SK-N-SH treated with all-trans-retinoic acid at 6 μM for 48 hours (cell line): ENCODE data around the gene SOX30.

Source experiments
- ATAC-seq: fragments of 200-7000 bp; cut with Tn5 transposase; 3 replicates; pipeline ENCODE4 v1.9.1; 2020; ENCODE audit warnings: mild to moderate bottlenecking, moderate library complexity
- ARNTL ChIP-seq: fragments of 450-650 bp; formaldehyde crosslinking; IDR thresholded peaks from 2 replicates; pipeline ENCODE4 v1.5.0; 2020; ENCODE audit warnings: low read depth, mild to moderate bottlenecking, moderate library complexity, borderline replicate concordance
- CSDC2 ChIP-seq: fragments of 250-450 bp; sonication (Bioruptor Pico); IDR thresholded peaks from 2 replicates; pipeline ENCODE4 v1.5.0; 2020; ENCODE audit warnings: mild to moderate bottlenecking, moderate library complexity
- CSRNP3 ChIP-seq: fragments of 250-450 bp; sonication (Bioruptor Pico); IDR thresholded peaks from 2 replicates; pipeline ENCODE4 v1.5.1; 2021; ENCODE audit warnings: mild to moderate bottlenecking, moderate library complexity
- ESRRG ChIP-seq: fragments of 250-450 bp; sonication (Bioruptor Pico); IDR thresholded peaks from 2 replicates; pipeline ENCODE4 v1.6.1; 2021; ENCODE audit warnings: mild to moderate bottlenecking
- GLIS3 ChIP-seq: fragments of 250-450 bp; sonication (Bioruptor Pico); IDR thresholded peaks from 2 replicates; pipeline ENCODE4 v1.5.0; 2020; ENCODE audit warnings: mild to moderate bottlenecking, moderate library complexity
- ISL1 ChIP-seq: fragments of 250-450 bp; sonication (Bioruptor Pico); IDR thresholded peaks from 2 replicates; pipeline ENCODE4 v2.1.2; 2022; ENCODE audit warnings: mild to moderate bottlenecking, moderate library complexity
- OSR1 ChIP-seq: fragments of 250-450 bp; sonication (Bioruptor Pico); IDR thresholded peaks from 2 replicates; pipeline ENCODE4 v1.8.0; 2022; ENCODE audit warnings: moderate library complexity, mild to moderate bottlenecking, inconsistent platforms
- PPARA ChIP-seq: fragments of 250-450 bp; sonication (Bioruptor Pico); IDR thresholded peaks from 2 replicates; pipeline ENCODE4 v1.5.0; 2020; ENCODE audit warnings: mild to moderate bottlenecking, borderline replicate concordance
- SNAI2 ChIP-seq: fragments of 250-450 bp; sonication (Bioruptor Pico); IDR thresholded peaks from 2 replicates; pipeline ENCODE4 v1.5.0; 2020; ENCODE audit warnings: mild to moderate bottlenecking, moderate library complexity
- TCF4 ChIP-seq: fragments of 250-450 bp; sonication (Bioruptor Pico); IDR thresholded peaks from 2 replicates; pipeline ENCODE4 v1.8.0; 2021; ENCODE audit warnings: mild to moderate bottlenecking, moderate library complexity, borderline replicate concordance
- ZC3H10 ChIP-seq: fragments of 250-450 bp; sonication (Bioruptor Pico); IDR thresholded peaks from 2 replicates; pipeline ENCODE4 v1.5.1; 2021; ENCODE audit warnings: mild to moderate bottlenecking, moderate library complexity
- ZFP3 ChIP-seq: fragments of 250-450 bp; sonication (Bioruptor Pico); IDR thresholded peaks from 2 replicates; pipeline ENCODE4 v1.5.0; 2020; ENCODE audit warnings: mild to moderate bottlenecking, moderate library complexity
- ZFP30 ChIP-seq: fragments of 450-650 bp; formaldehyde crosslinking; IDR thresholded peaks from 2 replicates; pipeline ENCODE4 v1.5.0; 2022; ENCODE audit warnings: mild to moderate bottlenecking, moderate library complexity
- ZNF565 ChIP-seq: fragments of 450-650 bp; formaldehyde crosslinking; conservative IDR thresholded peaks from 2 replicates; pipeline ENCODE4 v1.5.0; 2020; ENCODE audit warnings: low read depth, mild to moderate bottlenecking, moderate library complexity
- ZNF8 ChIP-seq: fragments of 450-650 bp; formaldehyde crosslinking; IDR thresholded peaks from 2 replicates; pipeline ENCODE4 v1.5.0; 2020; ENCODE audit warnings: mild to moderate bottlenecking, moderate library complexity
- TF ChIP-seq, protein P1 (sequence below): fragments of 250-450 bp; sonication (Bioruptor Pico); IDR thresholded peaks from 2 replicates; pipeline ENCODE4 v1.8.0; 2020; ENCODE audit warnings: mild to moderate bottlenecking, moderate library complexity, borderline replicate concordance
- TF ChIP-seq, protein P2 (sequence below): fragments of 250-450 bp; sonication (Bioruptor Pico); IDR thresholded peaks from 2 replicates; pipeline ENCODE4 v1.8.0; 2021; ENCODE audit warnings: low read depth, mild to moderate bottlenecking, moderate library complexity, borderline replicate concordance

Gene SOX30

GRCh38 chr5:157620776-157621175 lies 31.5 kb downstream of the SOX30 start:
- ATAC-seq = no peak
- TF ChIP-seq PPARA (CRISPR knock-in tag) (no peak), GLIS3 (CRISPR knock-in tag) (no peak)

- no peak for ATAC-seq
- TF ChIP-seq ZFP30 (CRISPR knock-in tag) (no peak), CSRNP3 (CRISPR knock-in tag) (no peak), TCF4 (CRISPR knock-in tag) (no peak), ARNTL (CRISPR knock-in tag) (no peak), OSR1 (no peak), CSDC2 (CRISPR knock-in tag) (no peak), SNAI2 (CRISPR knock-in tag) (no peak), ZC3H10 (no peak)
- TF ChIP-seq, protein P1, sequence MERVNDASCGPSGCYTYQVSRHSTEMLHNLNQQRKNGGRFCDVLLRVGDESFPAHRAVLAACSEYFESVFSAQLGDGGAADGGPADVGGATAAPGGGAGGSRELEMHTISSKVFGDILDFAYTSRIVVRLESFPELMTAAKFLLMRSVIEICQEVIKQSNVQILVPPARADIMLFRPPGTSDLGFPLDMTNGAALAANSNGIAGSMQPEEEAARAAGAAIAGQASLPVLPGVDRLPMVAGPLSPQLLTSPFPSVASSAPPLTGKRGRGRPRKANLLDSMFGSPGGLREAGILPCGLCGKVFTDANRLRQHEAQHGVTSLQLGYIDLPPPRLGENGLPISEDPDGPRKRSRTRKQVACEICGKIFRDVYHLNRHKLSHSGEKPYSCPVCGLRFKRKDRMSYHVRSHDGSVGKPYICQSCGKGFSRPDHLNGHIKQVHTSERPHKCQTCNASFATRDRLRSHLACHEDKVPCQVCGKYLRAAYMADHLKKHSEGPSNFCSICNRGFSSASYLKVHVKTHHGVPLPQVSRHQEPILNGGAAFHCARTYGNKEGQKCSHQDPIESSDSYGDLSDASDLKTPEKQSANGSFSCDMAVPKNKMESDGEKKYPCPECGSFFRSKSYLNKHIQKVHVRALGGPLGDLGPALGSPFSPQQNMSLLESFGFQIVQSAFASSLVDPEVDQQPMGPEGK = no peak
Measured at GRCh38 chr5:157618191-157618765, 34.0 kb downstream of the SOX30 start.

GRCh38 chr5:157616785-157617184 lies 35.5 kb downstream of the SOX30 start:
- no peak for TF ChIP-seq CSRNP3 (CRISPR knock-in tag)
- no peak for TF ChIP-seq ISL1 (CRISPR knock-in tag)
- TF ChIP-seq ESRRG (CRISPR knock-in tag) = no peak
- TF ChIP-seq OSR1 = no peak
- no peak for TF ChIP-seq ZFP3 (CRISPR knock-in tag)
- no peak for TF ChIP-seq CSDC2 (CRISPR knock-in tag)
- no peak for ATAC-seq

- peak; percentile 46 for ATAC-seq
- no peak for TF ChIP-seq TCF4 (CRISPR knock-in tag)
- no peak for TF ChIP-seq ZFP30 (CRISPR knock-in tag)
- TF ChIP-seq PPARA (CRISPR knock-in tag) = no peak
- TF ChIP-seq, protein P2, sequence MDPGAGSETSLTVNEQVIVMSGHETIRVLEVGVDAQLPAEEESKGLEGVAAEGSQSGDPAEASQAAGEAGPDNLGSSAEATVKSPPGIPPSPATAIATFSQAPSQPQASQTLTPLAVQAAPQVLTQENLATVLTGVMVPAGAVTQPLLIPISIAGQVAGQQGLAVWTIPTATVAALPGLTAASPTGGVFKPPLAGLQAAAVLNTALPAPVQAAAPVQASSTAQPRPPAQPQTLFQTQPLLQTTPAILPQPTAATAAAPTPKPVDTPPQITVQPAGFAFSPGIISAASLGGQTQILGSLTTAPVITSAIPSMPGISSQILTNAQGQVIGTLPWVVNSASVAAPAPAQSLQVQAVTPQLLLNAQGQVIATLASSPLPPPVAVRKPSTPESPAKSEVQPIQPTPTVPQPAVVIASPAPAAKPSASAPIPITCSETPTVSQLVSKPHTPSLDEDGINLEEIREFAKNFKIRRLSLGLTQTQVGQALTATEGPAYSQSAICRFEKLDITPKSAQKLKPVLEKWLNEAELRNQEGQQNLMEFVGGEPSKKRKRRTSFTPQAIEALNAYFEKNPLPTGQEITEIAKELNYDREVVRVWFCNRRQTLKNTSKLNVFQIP (CRISPR knock-in tag) = no peak
- no peak for TF ChIP-seq ZC3H10
- no peak for TF ChIP-seq ARNTL (CRISPR knock-in tag)
Measured at GRCh38 chr5:157613385-157614245, 38.6 kb downstream of the SOX30 start.

DNA sequence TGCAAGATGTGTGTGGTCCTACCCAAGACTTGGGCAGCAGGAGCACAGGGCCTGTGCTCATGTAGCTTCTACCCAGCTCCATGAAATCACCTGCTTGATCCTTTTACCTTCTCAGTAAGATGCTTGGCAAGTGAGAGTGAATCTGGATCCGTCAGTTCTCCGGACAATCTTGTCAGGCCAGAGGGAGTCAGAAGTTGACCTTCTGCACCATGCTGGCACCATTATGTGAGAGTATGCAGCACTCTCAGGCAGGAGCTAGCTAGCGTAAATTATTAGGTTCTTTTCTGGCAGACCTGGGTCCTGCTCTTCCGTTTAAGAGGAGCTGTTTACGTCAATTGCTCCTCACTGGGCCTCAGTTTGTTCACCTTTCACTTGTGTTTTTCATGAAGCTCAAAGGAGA lies 39.7 kb downstream of the SOX30 start:
- TF ChIP-seq TCF4 (CRISPR knock-in tag) = no peak
- no peak for TF ChIP-seq CSRNP3 (CRISPR knock-in tag)
- no peak for TF ChIP-seq CSDC2 (CRISPR knock-in tag)
- no peak for TF ChIP-seq ZNF565 (CRISPR knock-in tag)
- TF ChIP-seq, protein P2 (CRISPR knock-in tag) = no peak
- TF ChIP-seq ZNF8 (CRISPR knock-in tag) = no peak
- ATAC-seq = no peak; the same call in 2 of the 3 replicates
